CD4-positive, CD25-positive, alpha-beta regulatory T cell (primary cell): Measurements from ENCODE around the gene RPL13. TPM values are rescaled to one million over a fixed set of nuclear protein-coding genes. Genes with fewer than 3 reads are reported as not detected.

Source experiments
- ATAC-seq, 2 donors: fragments of 150-1000 bp; cut with Tn5 transposase; one replicate each; pipeline ENCODE4 v1.10.0; 2021; ENCODE audit warnings: low read depth in 2 of 2, moderate number of reproducible peaks in 2 of 2, moderate library complexity in 1 of 2
- DNase-seq, 3 donors: peaks; one replicate each; pipeline versions ENCODE4 v3.0.0 to v3.0.0-alpha.2; 2012 to 2022; ENCODE audit warnings: mixed read lengths in 1 of 3
- H3K27ac ChIP-seq: one replicate; pipeline ENCODE4 v1.7.0; 2013; ENCODE audit warnings: mild to moderate bottlenecking, low read length; ENCODE audit not compliant: insufficient read depth, poor library complexity, severe bottlenecking
- H3K27me3 ChIP-seq: one replicate; pipeline ENCODE4 v1.7.0; 2013; ENCODE audit warnings: low read length; ENCODE audit not compliant: control insufficient read depth, insufficient read depth
- H3K36me3 ChIP-seq: one replicate; pipeline ENCODE4 v1.7.0; 2013; ENCODE audit warnings: mild to moderate bottlenecking, low read length, moderate library complexity; ENCODE audit not compliant: control insufficient read depth, insufficient read depth
- H3K4me1 ChIP-seq: 2 replicates; pipeline ENCODE4 v1.7.0; 2013; ENCODE audit warnings: mild to moderate bottlenecking, low read length; ENCODE audit not compliant: insufficient read depth, control insufficient read depth, poor library complexity, severe bottlenecking
- H3K4me3 ChIP-seq: one replicate; pipeline ENCODE4 v1.7.0; 2013; ENCODE audit warnings: low read depth, mild to moderate bottlenecking, low read length, moderate library complexity
- H3K9me3 ChIP-seq, 2 experiments: 1 replicate in 1 of 2; 2 replicates in 1 of 2; pipeline ENCODE4 v1.7.0; 2013; ENCODE audit warnings: low read length in 2 of 2, mild to moderate bottlenecking in 1 of 2, moderate library complexity in 1 of 2; ENCODE audit not compliant: control insufficient read depth in 2 of 2
- H3K27ac Mint-ChIP-seq, 3 donors: one replicate each; pipeline ENCODE4 v1.8.0; 2020 to 2022; ENCODE audit warnings: mild to moderate bottlenecking in 3 of 3, mixed read lengths in 3 of 3, moderate library complexity in 2 of 3
- H3K27me3 Mint-ChIP-seq: one replicate; pipeline ENCODE4 v1.8.0; 2022; ENCODE audit warnings: mild to moderate bottlenecking, mixed read lengths
- H3K36me3 Mint-ChIP-seq: one replicate; pipeline ENCODE4 v1.8.0; 2020; ENCODE audit warnings: mixed read lengths
- H3K4me1 Mint-ChIP-seq, 4 donors: one replicate each; pipeline ENCODE4 v1.8.0; 2020 to 2022; ENCODE audit warnings: mixed read lengths in 4 of 4, mild to moderate bottlenecking in 1 of 4
- H3K4me3 Mint-ChIP-seq, 4 donors: one replicate each; pipeline ENCODE4 v1.8.0; 2020 to 2022; ENCODE audit warnings: mild to moderate bottlenecking in 4 of 4, mixed read lengths in 4 of 4, moderate library complexity in 3 of 4
- H3K9me3 Mint-ChIP-seq, 7 donors: one replicate each; pipeline ENCODE4 v1.8.0; 2020 to 2022; ENCODE audit warnings: mixed read lengths in 7 of 7, mild to moderate bottlenecking in 3 of 7, moderate library complexity in 2 of 7
- polyA plus RNA-seq, 4 donors: library from polyadenylated mRNA; unstranded; fragments of 300-500 nt; fragmentation: Illumina TruSeq; gene quantifications; one replicate each; pipeline ENCODE4 v1.2.3, GENCODE V29; 2021
- total RNA-seq: library from RNA; stranded (reverse); gene quantifications from one replicate; pipeline ENCODE4 v1.2.3, GENCODE V29; 2022

The RPL13 gene
- total RNA-seq (3,164 TPM), polyA plus RNA-seq (1,000 to 10,000 TPM; 3,297 to 6,519 (median 5,004) TPM)

- peak within 1 kb of the TSS; percentile 84 for H3K4me3 ChIP-seq
- H3K27ac Mint-ChIP-seq, result peak within 1 kb of the TSS; percentile 97 to 99 (median 99)
- H3K4me3 Mint-ChIP-seq, result peak within 1 kb of the TSS; percentile 97 to 99 (median 98)
- H3K36me3 ChIP-seq, result peaks cover 36% of the 10 kb centered on the region
- H3K4me1 Mint-ChIP-seq, result peaks cover 17 to 52% (median 33%) of the 10 kb centered on the region in 4 donors
- peak; percentile 90 to 96 (median 94) for DNase-seq
- H3K9me3 ChIP-seq, result no peaks in the 10 kb centered on the region
- peak within 1 kb of the TSS; percentile 93 for H3K27ac ChIP-seq
- peaks cover 29% of the 10 kb centered on the region for H3K36me3 Mint-ChIP-seq
- ATAC-seq, result peak; percentile 94 to 96
- H3K9me3 Mint-ChIP-seq, result no peaks in the 10 kb centered on the region
- H3K27me3 ChIP-seq, result no peaks in the 10 kb centered on the region
- peaks cover 4% of the 10 kb centered on the region for H3K27me3 Mint-ChIP-seq
- H3K4me1 ChIP-seq, result peaks cover 40% of the 10 kb centered on the region
These were observed at the start of gene RPL13 for GRCh38 chr16:89560378-89561141. TSS of gene RPL13 (plus strand) at chr16:89560682. CDS start at chr16:89560960, 278 bp downstream.

GRCh38 chr16:89511374-89511773 is 49.1 kb upstream of the RPL13 start:
- H3K27me3 ChIP-seq, result no peaks in the 10 kb centered on the region
- H3K9me3 Mint-ChIP-seq, result no peaks in the 10 kb centered on the region
- peak overlapping the region in 1 of 4 donors; percentile 60 for H3K4me3 Mint-ChIP-seq
- peaks cover 0 to 28% (median 2%) of the 10 kb centered on the region in 4 donors for H3K4me1 Mint-ChIP-seq
- H3K4me1 ChIP-seq, result peaks cover 31% of the 10 kb centered on the region
- H3K27me3 Mint-ChIP-seq, result no peaks in the 10 kb centered on the region
- peak overlapping the region in 1 of 3 donors; percentile 17 for H3K27ac Mint-ChIP-seq
- peaks cover 38% of the 10 kb centered on the region for H3K36me3 ChIP-seq
- peaks cover 6% of the 10 kb centered on the region for H3K36me3 Mint-ChIP-seq
- H3K27ac ChIP-seq, result no peak overlapping the region
- DNase-seq (no peak), ATAC-seq (no peak)
- no peak overlapping the region for H3K4me3 ChIP-seq
- H3K9me3 ChIP-seq, result no peaks in the 10 kb centered on the region

- Mint-ChIP-seq H3K9me3 (no peaks in the 10 kb centered on the region), H3K27ac (no peak overlapping the region), H3K4me3 (no peak overlapping the region), H3K36me3 (peaks cover 13% of the 10 kb centered on the region), H3K27me3 (no peaks in the 10 kb centered on the region), H3K4me1 (peaks cover 0 to 23% (median 2%) of the 10 kb centered on the region in 4 donors)
- Histone ChIP-seq H3K36me3 (peaks cover 46% of the 10 kb centered on the region), H3K4me3 (no peak overlapping the region), H3K27me3 (no peaks in the 10 kb centered on the region), H3K27ac (no peak overlapping the region), H3K9me3 (no peaks in the 10 kb centered on the region), H3K4me1 (peaks cover 20% of the 10 kb centered on the region)
- ATAC-seq (no peak), DNase-seq (no peak)
These were observed 48.0 kb upstream of the RPL13 start for GRCh38 chr16:89512453-89512852.

GRCh38 chr16:89517128-89517527 is 43.4 kb upstream of the RPL13 start:
- Histone ChIP-seq H3K27ac (no peak overlapping the region), H3K4me1 (no peaks in the 10 kb centered on the region), H3K9me3 (no peaks in the 10 kb centered on the region), H3K27me3 (no peaks in the 10 kb centered on the region), H3K4me3 (no peak overlapping the region), H3K36me3 (peaks cover 56% of the 10 kb centered on the region)
- H3K27me3 Mint-ChIP-seq, result no peaks in the 10 kb centered on the region
- peaks cover 32% of the 10 kb centered on the region for H3K36me3 Mint-ChIP-seq
- no peaks in the 10 kb centered on the region for H3K9me3 Mint-ChIP-seq
- H3K4me3 Mint-ChIP-seq, result no peak overlapping the region
- peaks cover 0 to 18% (median under 1%) of the 10 kb centered on the region in 4 donors for H3K4me1 Mint-ChIP-seq
- no peak for ATAC-seq
- no peak overlapping the region for H3K27ac Mint-ChIP-seq
- no peak for DNase-seq

- Mint-ChIP-seq H3K4me3 (no peak overlapping the region), H3K27me3 (no peaks in the 10 kb centered on the region), H3K4me1 (peaks cover 0 to 15% (median under 1%) of the 10 kb centered on the region in 4 donors), H3K36me3 (peaks cover 31% of the 10 kb centered on the region), H3K27ac (no peak overlapping the region), H3K9me3 (no peaks in the 10 kb centered on the region)
- Histone ChIP-seq H3K27me3 (no peaks in the 10 kb centered on the region), H3K4me3 (no peak overlapping the region), H3K27ac (no peak overlapping the region), H3K9me3 (no peaks in the 10 kb centered on the region), H3K4me1 (no peaks in the 10 kb centered on the region), H3K36me3 (peaks cover 63% of the 10 kb centered on the region)
- DNase-seq, result no peak
- no peak for ATAC-seq
These were observed 40.6 kb upstream of the RPL13 start for GRCh38 chr16:89519881-89520280.

GRCh38 chr16:89522287-89522686 is 38.2 kb upstream of the RPL13 start:
- H3K4me3 Mint-ChIP-seq, result no peak overlapping the region
- H3K27ac Mint-ChIP-seq, result no peak overlapping the region
- Histone ChIP-seq H3K36me3 (peaks cover 73% of the 10 kb centered on the region), H3K4me3 (no peak overlapping the region), H3K27me3 (no peaks in the 10 kb centered on the region), H3K9me3 (no peaks in the 10 kb centered on the region), H3K27ac (no peak overlapping the region), H3K4me1 (no peaks in the 10 kb centered on the region)
- peaks cover 0 to 12% (median under 1%) of the 10 kb centered on the region in 4 donors for H3K4me1 Mint-ChIP-seq
- no peak for ATAC-seq
- peaks cover 33% of the 10 kb centered on the region for H3K36me3 Mint-ChIP-seq
- no peaks in the 10 kb centered on the region for H3K27me3 Mint-ChIP-seq
- DNase-seq, result no peak
- H3K9me3 Mint-ChIP-seq, result no peaks in the 10 kb centered on the region

GRCh38 chr16:89523680-89524344 is 36.7 kb upstream of the RPL13 start:
- DNase-seq, result no peak
- H3K27ac ChIP-seq, result no peak overlapping the region
- H3K27ac Mint-ChIP-seq, result peak overlapping the region in 1 of 3 donors; percentile 76
- peaks cover 23% of the 10 kb centered on the region for H3K36me3 Mint-ChIP-seq
- H3K9me3 Mint-ChIP-seq, result no peaks in the 10 kb centered on the region
- H3K36me3 ChIP-seq, result peaks cover 71% of the 10 kb centered on the region
- H3K9me3 ChIP-seq, result no peaks in the 10 kb centered on the region
- no peaks in the 10 kb centered on the region for H3K27me3 Mint-ChIP-seq
- no peak overlapping the region for H3K4me3 Mint-ChIP-seq
- no peaks in the 10 kb centered on the region for H3K27me3 ChIP-seq
- H3K4me1 ChIP-seq, result no peaks in the 10 kb centered on the region
- no peak overlapping the region for H3K4me3 ChIP-seq
- ATAC-seq, result no peak
- peaks cover 0 to 6% (median 0%) of the 10 kb centered on the region in 4 donors for H3K4me1 Mint-ChIP-seq
